ENCODE data around the gene SLC17A3.

DNA sequence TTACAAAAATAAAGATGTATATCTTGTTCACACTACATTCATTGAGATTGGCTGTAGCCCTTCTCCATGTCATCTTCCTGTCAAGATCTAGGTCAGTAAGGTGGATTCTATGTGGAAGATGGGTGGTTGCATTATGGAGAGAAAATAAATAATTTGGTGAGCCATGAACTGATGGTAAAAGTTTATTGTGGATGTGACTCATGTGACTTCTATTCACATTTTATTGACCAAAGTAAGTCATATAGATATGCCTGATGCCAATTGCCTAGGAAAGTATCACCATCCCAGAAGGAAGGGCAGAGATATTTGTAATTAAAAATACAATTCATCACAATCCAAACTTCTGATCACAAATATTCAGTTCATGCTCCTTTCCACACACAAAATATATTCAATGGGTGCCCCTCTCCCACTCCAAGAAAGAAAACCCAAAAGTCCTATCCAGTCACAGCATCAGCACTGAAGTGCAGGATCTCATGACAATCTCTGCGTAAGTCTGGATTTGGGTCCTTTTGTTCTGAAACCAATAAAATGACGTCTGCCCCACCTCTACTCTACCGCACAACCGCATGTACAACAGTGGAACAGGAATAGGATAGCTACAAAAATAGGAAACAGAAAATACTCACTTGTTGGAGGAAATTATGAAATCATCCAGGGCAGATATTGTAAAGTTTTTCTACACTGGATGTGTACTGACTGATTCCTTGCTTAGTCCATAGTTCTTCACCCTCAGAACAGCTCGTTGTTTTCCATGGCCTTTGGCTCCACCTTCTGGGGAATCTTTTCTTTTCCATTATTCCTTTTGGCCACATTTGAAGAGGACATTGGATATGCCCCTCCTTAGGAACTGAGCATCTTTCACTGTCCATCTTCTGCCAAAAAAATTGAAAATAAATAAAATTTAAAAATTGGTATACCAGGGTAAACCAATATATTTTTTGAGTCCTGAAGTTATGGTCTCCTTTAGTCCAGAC lies 16.1 kb upstream of the SLC17A3 start:
- no peak for TF ChIP-seq EZH2phosphoT487 (IDR thresholded peaks at IDR 0.05; ENCODE audit: insufficient read depth, low read depth)
- TF ChIP-seq EZH2 (IDR thresholded peaks at IDR 0.05; ENCODE audit: insufficient read depth, poor library complexity, severe bottlenecking): no peak

Data from GM23248 (cell line).